ENCODE results near the gene PDCD11.

DNA sequence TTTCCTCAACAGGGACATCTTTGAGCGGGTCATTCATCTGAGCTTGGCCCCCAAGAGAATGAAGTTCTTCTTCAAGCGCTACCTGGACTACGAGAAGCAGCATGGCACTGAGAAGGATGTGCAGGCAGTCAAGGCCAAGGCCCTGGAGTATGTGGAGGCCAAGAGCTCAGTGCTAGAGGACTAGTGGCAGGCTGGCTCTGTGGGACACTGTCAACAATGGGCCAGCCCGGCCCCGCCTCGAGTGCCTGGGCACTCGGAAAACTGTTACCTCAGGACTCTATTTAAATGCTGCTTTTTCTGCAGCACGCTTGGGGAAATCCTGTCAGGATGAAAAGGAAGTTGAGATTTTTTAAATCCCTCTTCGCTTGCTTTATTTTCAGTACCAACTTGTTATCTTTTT, 48.9 kb downstream of the PDCD11 start:
- TF ChIP-seq CTCF (IDR thresholded peaks at IDR 0.05) (no peak), EP300 (IDR thresholded peaks at IDR 0.05) (no peak), POLR2A (IDR thresholded peaks at IDR 0.05; ENCODE audit: low read depth) (no peak), POLR2AphosphoS5 (IDR thresholded peaks at IDR 0.05) (no peak)

Data from esophagus muscularis mucosa (tissue), 4 donors.